ENCODE measurements around the gene LIN28B.

GRCh38 chr6:105091140-105091829, 134.4 kb downstream of the LIN28B start:
- no peak for TF ChIP-seq CTCF (IDR thresholded peaks at IDR 0.05)
- no peak for TF ChIP-seq POLR2A (IDR thresholded peaks at IDR 0.05)

Measured in lower leg skin (tissue), 3 donors.